ENCODE measurements around the gene OR1D5.
"Not testable (repeated sequence)": the region's sequence is repeated elsewhere in the genome, so short reads cannot be mapped to it uniquely, and the experiment has no call there.

OR1D5 gene

DNA sequence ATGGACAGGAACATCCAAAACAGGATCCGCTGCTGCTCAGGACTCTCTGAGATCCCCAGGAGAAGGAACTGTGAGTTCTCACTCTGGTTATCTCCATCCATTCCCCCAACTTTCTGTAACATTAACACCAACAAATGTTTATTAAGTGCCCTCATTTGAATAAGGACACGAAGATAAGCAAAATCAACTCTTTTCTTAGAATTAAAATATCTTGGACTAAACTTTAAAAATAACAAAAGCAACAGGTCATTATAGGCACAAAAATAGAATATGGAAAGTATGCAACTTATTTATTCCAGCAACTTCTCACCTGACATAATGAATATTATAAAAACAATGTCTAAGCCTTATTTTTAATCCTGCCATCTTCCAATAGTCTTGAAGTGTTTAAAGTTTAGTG is at the start of gene OR1D5:
TSS of gene OR1D5 (minus strand) at position 101 of the 400 bp plus-strand sequence. CDS start at position 101, 0 bp downstream.
- DNase-seq (ENCODE audit: low read depth): not testable (repeated sequence)

DNA sequence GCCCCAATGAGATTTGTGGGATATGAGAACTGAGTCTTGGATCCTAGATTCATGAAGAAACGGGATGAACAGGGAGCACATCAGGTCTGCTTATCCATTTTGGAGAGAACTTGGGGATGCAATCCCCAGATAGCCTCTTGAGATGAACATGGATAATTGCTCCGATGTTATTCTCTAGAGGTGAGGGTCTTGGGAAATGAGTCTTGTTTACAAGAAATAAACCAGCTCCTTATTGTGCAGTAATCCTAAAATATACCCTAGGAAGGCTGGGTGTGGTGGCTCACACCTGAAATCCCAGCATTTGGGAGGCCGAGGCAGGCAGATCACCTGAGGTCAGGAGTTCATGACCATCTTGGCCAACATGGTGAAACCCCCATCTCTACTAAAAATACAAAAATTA is 40.9 kb upstream of the OR1D5 start, which contains the start of gene OR1D2:
TSS of gene OR1D2 (minus strand) at position 101 of the 400 bp plus-strand sequence. CDS start 11,426 bp downstream, outside the sequence.
- DNase-seq (ENCODE audit: low read depth): no peak

- not testable (repeated sequence) for DNase-seq (ENCODE audit: low read depth)
Observed at GRCh38 chr17:3073850-3074249, 10.4 kb upstream of the OR1D5 start.

GRCh38 chr17:3065192-3065591 is 1.8 kb upstream of the OR1D5 start:
- not testable (repeated sequence) for DNase-seq (ENCODE audit: low read depth)

- DNase-seq (ENCODE audit: low read depth): not testable (repeated sequence)
Observed at GRCh38 chr17:3062824-3063377, 506 bp downstream of the OR1D5 start.

DNA sequence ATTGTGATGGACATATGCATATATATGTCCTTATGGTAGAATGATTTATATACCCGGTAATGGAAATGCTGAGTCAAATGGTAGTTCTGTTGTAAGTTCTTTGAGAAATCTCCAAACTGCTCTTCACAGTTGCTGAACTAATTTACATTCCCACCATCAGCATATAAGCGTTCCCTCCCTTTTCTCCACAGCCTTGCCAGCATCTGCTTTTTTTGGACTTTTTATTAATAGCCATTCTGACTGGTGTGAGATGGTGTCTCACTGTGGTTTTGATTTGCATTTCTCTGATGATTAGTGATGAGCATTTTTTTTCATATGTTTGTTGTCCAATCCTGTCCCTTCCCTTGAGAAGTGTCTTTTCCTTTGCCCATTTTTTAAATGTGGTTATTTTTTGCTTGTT is 8.5 kb downstream of the OR1D5 start:
- DNase-seq (ENCODE audit: low read depth): not testable (repeated sequence)

GRCh38 chr17:3049705-3050295 is 13.6 kb downstream of the OR1D5 start:
- DNase-seq (ENCODE audit: low read depth): no peak

GRCh38 chr17:3048727-3049471 is 14.5 kb downstream of the OR1D5 start:
- DNase-seq (ENCODE audit: low read depth): peak; percentile 83

- no peak for DNase-seq (ENCODE audit: low read depth)
Observed at GRCh38 chr17:3046753-3047152, 16.7 kb downstream of the OR1D5 start.

DNA sequence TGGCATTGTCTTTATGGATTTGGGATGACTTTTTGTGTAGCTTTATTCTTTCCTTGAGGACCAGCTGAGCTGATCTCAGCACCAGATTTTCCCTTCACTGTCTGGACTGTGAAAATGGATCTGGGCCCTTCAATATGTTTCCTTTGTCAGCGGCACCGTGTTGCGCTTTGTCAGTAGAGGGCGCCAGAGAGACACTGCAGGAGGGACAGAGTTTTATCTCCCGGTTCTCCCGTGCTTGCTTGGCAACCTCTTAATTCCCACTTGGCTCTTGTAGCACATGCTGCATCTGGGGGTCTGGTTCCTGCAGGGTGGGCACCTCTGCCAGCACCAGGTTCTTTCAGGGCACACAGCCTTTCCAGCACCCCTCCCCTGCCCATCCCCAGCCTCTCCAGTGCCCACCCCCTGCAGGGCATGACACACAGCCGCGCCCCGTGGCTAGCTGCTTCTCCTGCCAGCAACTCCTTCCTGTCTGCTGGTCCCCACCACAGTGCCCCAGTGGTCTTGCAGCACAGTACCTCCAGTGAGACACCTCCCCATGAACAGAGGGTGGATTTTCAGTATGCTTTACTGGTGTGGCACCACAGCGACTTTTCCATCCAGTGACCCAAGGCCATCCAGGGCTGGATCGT is 19.6 kb downstream of the OR1D5 start:
- DNase-seq (ENCODE audit: low read depth): no peak

GRCh38 chr17:3040882-3041281 is 22.5 kb downstream of the OR1D5 start:
- DNase-seq (ENCODE audit: low read depth): no peak

- no peak for DNase-seq (ENCODE audit: low read depth)
Observed at GRCh38 chr17:3039736-3040135, 23.7 kb downstream of the OR1D5 start.

DNA sequence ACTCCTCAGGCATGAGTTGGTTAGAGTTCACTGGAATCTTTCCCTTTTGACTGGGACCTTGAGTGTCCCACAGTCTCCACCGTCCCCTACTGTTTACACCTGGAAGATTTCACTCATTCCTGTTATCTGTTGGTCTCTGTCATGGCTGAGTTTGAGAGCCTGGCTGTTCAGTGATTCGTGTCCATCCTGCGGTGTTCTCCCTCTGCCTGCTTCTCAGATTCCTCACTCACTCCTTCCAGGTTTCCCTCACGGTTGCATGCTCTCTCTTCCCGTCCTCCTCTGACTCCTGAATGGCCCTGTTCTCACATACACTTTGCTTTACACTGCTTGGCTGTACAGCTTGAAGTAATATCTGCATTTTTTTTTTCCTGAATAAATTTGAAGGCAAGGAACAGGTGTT is 24.5 kb downstream of the OR1D5 start:
- DNase-seq (ENCODE audit: low read depth): no peak

DNA sequence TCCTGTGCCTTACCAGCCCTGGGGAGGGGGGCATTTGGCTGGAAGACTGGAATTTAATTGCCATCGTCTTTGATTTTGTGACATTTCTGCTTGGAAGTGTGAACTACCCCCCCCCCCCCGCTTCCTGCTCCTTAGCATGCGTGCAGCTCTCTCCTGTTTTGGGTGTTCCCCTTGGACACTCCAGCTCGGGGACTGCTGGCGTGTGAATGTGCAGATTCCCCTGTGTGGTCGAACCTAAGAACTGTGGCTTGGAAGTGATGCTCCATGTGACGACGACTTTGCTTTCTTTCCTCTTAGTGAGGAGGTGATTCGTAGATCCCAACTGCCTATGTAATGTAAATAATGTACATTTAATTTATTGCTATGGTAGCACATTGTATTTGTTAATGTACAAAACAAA is 26.1 kb downstream of the OR1D5 start:
- no peak for DNase-seq (ENCODE audit: low read depth)

DNA sequence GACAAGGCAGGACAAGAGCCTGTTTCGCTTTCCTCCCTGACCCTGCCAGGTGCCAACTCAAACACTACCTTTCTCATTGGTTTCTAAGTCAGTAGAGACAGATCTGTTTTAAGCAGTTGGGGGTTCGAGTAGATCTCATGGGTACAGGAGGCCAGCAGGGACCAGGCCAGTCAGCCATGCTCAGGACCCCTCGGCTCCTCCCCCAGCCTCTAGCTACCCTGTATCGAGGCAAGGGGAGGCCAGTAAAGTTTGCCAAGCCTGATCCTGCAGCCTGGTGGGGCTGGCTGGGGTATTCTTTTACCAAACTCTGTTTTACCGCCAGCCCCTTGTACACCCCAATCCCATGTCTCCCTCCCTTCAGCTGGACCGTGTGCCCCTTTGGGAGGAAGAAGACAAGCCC is 26.6 kb downstream of the OR1D5 start:
- no peak for DNase-seq (ENCODE audit: low read depth)

GRCh38 chr17:3035968-3036280 is 27.5 kb downstream of the OR1D5 start:
- no peak for DNase-seq (ENCODE audit: low read depth)

DNA sequence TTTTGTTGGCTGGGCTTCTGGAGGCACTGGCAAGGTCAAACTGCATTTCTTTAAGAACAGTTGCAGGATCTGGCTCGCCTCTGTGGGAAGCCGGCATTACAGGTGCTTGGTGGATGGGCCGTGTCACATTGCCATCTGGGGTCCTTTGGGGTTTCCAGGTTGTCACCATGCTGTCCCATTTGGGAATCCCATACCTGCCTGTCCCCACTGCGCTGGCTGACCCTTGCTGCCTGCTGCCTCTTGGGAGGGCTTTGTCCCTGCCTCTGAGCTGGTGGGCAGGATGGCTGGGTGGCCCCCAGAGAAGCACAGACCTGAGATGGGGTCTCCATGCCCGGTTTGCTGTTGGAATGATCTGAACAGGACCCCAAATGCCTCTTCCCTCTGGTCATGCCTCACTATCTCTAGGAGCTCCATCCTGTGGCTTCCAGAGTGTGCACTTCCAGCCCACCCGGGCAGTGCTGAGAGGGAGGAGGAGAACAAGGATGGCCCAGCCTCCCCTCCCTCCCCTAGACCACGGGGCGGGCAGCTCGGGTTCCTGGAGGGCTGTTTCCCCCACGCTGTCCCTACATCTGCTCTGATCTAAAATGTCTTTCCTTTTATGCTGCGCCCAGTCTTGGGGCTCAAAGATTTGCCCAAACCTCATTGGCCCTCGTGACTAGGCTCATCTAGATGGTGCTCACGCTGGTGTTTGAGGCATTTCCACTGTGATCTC is 28.0 kb downstream of the OR1D5 start:
- no peak for DNase-seq (ENCODE audit: low read depth)

- no peak for DNase-seq (ENCODE audit: low read depth)
Observed at GRCh38 chr17:3034578-3034920, 28.9 kb downstream of the OR1D5 start.

- no peak for DNase-seq (ENCODE audit: low read depth)
Observed at GRCh38 chr17:3033741-3034577, 29.4 kb downstream of the OR1D5 start.

- no peak for DNase-seq (ENCODE audit: low read depth)
Observed at GRCh38 chr17:3033248-3033640, 30.2 kb downstream of the OR1D5 start.

Measured in stimulated activated CD8-positive, alpha-beta memory T cell treated with anti-CD3 and anti-CD28 coated beads, Interleukin-12 subunit alpha, Interleukin-12 subunit beta, amount 100 ng/mL, for 4 hours (primary cell).